ENCODE measurements around the gene HPCAL4.

Gene HPCAL4

DNA sequence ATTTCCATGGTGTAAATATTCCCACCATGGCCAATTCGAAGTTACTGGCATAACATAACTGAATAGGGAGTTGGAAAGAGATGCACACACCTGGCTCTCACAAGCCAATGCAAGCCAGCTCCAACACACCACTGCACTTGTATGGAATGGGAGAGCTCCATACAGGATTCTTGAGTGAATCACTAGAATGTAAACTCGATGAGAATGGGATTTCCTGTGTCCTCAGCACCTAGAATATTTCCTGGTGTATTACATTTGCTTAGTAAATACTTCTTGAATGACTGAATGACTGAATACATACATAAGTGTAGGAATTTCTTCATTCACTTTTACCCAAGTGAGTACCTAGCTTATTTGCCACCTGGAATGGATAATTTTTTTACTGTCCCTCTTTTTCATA lies 31.3 kb upstream of the HPCAL4 start:
- no peak overlapping the region for H3K4me2 ChIP-seq (ENCODE audit: low read length)
- peaks cover 71% of the 10 kb centered on the region for H3K27me3 ChIP-seq (ENCODE audit: control insufficient read depth, insufficient read depth, low read length)
- H3K9ac ChIP-seq (ENCODE audit: low read depth, low read length) = no peak overlapping the region
- no peaks in the 10 kb centered on the region for H3K4me1 ChIP-seq (ENCODE audit: control insufficient read depth, insufficient read depth, low read length)
- H3K36me3 ChIP-seq (ENCODE audit: insufficient read depth, low read length) = no peaks in the 10 kb centered on the region
- no peaks in the 10 kb centered on the region for H3K9me3 ChIP-seq (replicated peaks; ENCODE audit: low read length)
- H3K4me3 ChIP-seq (ENCODE audit: low read length) = no peak overlapping the region

DNA sequence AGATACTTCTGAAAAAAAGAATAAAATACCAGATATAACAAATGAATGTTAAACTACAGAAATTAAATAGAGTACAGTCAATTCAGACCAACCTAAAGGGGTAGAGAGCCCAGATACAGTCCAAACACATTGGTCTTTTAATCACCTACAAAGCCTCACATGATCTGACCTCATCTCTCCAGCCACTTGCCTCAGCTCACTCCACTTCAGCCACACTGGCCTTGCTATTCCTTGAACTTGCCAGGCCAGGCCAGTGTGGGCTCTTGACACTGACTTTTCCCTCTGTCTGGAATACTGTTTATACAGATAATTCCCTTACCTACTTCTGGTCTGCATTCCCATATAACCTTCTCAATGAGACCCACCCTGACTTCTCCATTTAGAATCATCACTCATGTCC lies 30.4 kb upstream of the HPCAL4 start:
- Histone ChIP-seq H3K4me3 (ENCODE audit: low read length) (no peak overlapping the region), H3K9me3 (replicated peaks; ENCODE audit: low read length) (no peaks in the 10 kb centered on the region), H3K36me3 (ENCODE audit: insufficient read depth, low read length) (no peaks in the 10 kb centered on the region), H3K9ac (ENCODE audit: low read depth, low read length) (no peak overlapping the region), H3K27me3 (ENCODE audit: control insufficient read depth, insufficient read depth, low read length) (peaks cover 71% of the 10 kb centered on the region), H3K4me2 (ENCODE audit: low read length) (no peak overlapping the region), H3K4me1 (ENCODE audit: control insufficient read depth, insufficient read depth, low read length) (no peaks in the 10 kb centered on the region)

DNA sequence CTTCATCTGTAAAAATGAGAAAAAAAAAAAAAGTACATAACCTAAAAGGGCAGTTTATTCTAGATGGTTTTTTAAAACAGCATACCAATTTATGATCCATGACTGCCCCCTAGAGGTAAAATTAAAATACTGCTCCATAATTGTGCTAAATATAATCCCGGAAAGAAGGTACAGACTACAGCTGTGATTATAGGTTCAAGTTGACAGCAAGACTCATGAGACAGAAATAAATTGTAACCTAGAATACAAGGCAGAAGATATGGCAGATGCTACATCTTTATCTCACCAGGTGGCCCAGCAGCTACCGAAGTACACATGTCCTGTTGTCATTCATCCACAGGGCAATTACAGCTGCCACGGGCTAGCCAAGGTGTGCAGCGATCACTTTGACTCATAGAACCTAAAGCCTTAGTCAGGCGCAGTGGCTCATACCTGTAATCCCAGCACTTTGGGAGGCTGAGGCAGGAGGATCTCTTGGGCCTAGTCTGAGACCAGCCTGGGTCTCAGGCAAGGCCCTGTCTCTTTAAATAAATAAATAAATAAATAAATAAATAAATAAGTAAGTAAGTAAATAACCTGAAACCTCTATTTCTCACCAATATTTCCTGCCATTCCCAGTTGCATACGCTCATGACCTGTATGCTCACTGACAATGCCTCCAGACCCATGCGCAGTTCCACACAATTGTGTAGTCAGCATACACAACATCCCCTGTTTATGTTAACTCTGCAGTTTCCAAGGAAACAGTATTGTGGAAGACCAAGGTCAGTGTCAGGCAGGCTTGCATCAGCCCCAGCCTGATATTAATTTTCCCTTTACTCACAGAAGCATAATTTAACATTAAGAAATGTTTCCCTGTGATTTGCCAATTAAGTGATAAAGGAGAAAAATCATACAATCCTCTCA lies 29.1 kb upstream of the HPCAL4 start:
- H3K4me1 ChIP-seq (ENCODE audit: control insufficient read depth, insufficient read depth, low read length) = no peaks in the 10 kb centered on the region
- no peak overlapping the region for H3K4me2 ChIP-seq (ENCODE audit: low read length)
- H3K4me3 ChIP-seq (ENCODE audit: low read length) = no peak overlapping the region
- H3K9ac ChIP-seq (ENCODE audit: low read depth, low read length) = no peak overlapping the region
- H3K36me3 ChIP-seq (ENCODE audit: insufficient read depth, low read length) = no peaks in the 10 kb centered on the region
- peaks cover 69% of the 10 kb centered on the region for H3K27me3 ChIP-seq (ENCODE audit: control insufficient read depth, insufficient read depth, low read length)
- H3K9me3 ChIP-seq (replicated peaks; ENCODE audit: low read length) = no peaks in the 10 kb centered on the region

- Histone ChIP-seq H3K9me3 (replicated peaks; ENCODE audit: low read length) (no peaks in the 10 kb centered on the region), H3K9ac (ENCODE audit: low read depth, low read length) (no peak overlapping the region), H3K36me3 (ENCODE audit: insufficient read depth, low read length) (no peaks in the 10 kb centered on the region), H3K4me3 (ENCODE audit: low read length) (no peak overlapping the region), H3K27me3 (ENCODE audit: control insufficient read depth, insufficient read depth, low read length) (peaks cover 68% of the 10 kb centered on the region), H3K4me2 (ENCODE audit: low read length) (no peak overlapping the region), H3K4me1 (ENCODE audit: control insufficient read depth, insufficient read depth, low read length) (no peaks in the 10 kb centered on the region)
These were observed 26.6 kb upstream of the HPCAL4 start for GRCh38 chr1:39717809-39718208.

- Histone ChIP-seq H3K4me3 (ENCODE audit: low read length) (no peak overlapping the region), H3K36me3 (ENCODE audit: insufficient read depth, low read length) (no peaks in the 10 kb centered on the region), H3K4me1 (ENCODE audit: control insufficient read depth, insufficient read depth, low read length) (no peaks in the 10 kb centered on the region), H3K27me3 (ENCODE audit: control insufficient read depth, insufficient read depth, low read length) (peaks cover 78% of the 10 kb centered on the region), H3K9me3 (replicated peaks; ENCODE audit: low read length) (no peaks in the 10 kb centered on the region), H3K9ac (ENCODE audit: low read depth, low read length) (no peak overlapping the region), H3K4me2 (ENCODE audit: low read length) (no peak overlapping the region)
These were observed 22.3 kb upstream of the HPCAL4 start for GRCh38 chr1:39713557-39713956.

GRCh38 chr1:39711966-39712340 lies 20.7 kb upstream of the HPCAL4 start:
- Histone ChIP-seq H3K4me2 (ENCODE audit: low read length) (no peak overlapping the region), H3K9ac (ENCODE audit: low read depth, low read length) (no peak overlapping the region), H3K27me3 (ENCODE audit: control insufficient read depth, insufficient read depth, low read length) (peaks cover 70% of the 10 kb centered on the region), H3K9me3 (replicated peaks; ENCODE audit: low read length) (no peaks in the 10 kb centered on the region), H3K36me3 (ENCODE audit: insufficient read depth, low read length) (no peaks in the 10 kb centered on the region), H3K4me1 (ENCODE audit: control insufficient read depth, insufficient read depth, low read length) (no peaks in the 10 kb centered on the region), H3K4me3 (ENCODE audit: low read length) (no peak overlapping the region)

GRCh38 chr1:39711104-39711965 lies 20.1 kb upstream of the HPCAL4 start:
- Histone ChIP-seq H3K9me3 (replicated peaks; ENCODE audit: low read length) (no peaks in the 10 kb centered on the region), H3K4me1 (ENCODE audit: control insufficient read depth, insufficient read depth, low read length) (no peaks in the 10 kb centered on the region), H3K27me3 (ENCODE audit: control insufficient read depth, insufficient read depth, low read length) (peaks cover 66% of the 10 kb centered on the region)

DNA sequence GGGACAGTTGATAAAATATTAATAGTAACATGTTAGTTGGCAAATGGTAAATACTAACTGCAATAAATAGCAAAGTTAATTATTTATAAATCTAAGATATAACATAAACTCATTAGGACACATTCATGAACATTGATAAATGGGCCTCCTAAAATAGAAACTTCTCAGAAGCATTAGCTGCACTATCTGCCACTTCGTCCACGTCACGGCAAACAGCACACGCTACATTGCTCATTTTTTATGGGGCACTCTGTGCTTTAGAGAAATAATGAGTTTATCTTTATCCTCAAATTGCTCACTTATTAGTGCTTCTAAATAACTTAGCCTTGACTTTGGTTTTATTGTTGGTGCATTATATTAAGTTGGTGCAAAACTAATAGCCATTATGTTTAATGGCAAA lies 16.3 kb upstream of the HPCAL4 start:
- H3K4me2 ChIP-seq (ENCODE audit: low read length) = no peak overlapping the region
- H3K27me3 ChIP-seq (ENCODE audit: control insufficient read depth, insufficient read depth, low read length) = peaks cover 46% of the 10 kb centered on the region
- H3K9me3 ChIP-seq (replicated peaks; ENCODE audit: low read length) = no peaks in the 10 kb centered on the region
- H3K4me1 ChIP-seq (ENCODE audit: control insufficient read depth, insufficient read depth, low read length) = no peaks in the 10 kb centered on the region
- no peaks in the 10 kb centered on the region for H3K36me3 ChIP-seq (ENCODE audit: insufficient read depth, low read length)
- H3K9ac ChIP-seq (ENCODE audit: low read depth, low read length) = no peak overlapping the region
- H3K4me3 ChIP-seq (ENCODE audit: low read length) = no peak overlapping the region

More at GRCh38 chr1:39711104-39711965, 20.1 kb upstream of the HPCAL4 start:
- no peak overlapping the region for H3K4me2 ChIP-seq (ENCODE audit: low read length)
- H3K4me3 ChIP-seq (ENCODE audit: low read length) = no peak overlapping the region
- H3K9ac ChIP-seq (ENCODE audit: low read depth, low read length) = no peak overlapping the region
- no peaks in the 10 kb centered on the region for H3K36me3 ChIP-seq (ENCODE audit: insufficient read depth, low read length)

DNA sequence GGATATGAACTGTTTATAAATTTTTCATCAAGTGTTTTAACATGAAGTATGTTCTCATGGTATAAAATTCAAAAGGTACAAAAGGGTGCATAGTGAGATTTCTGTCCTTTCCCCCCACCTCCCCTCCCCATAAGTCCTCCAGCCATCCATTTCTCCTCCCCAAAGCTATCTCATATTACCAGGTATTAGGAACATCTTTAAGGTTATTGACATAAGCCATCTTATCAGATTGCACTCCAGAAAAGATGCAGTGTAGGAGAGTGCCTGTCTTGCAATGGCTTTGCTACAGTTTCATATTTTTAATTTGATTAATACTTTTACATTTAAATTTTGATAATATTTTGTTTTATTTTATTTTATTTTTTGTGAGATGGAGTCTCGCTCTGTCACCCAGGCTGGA lies 13.5 kb upstream of the HPCAL4 start:
- no peaks in the 10 kb centered on the region for H3K4me1 ChIP-seq (ENCODE audit: control insufficient read depth, insufficient read depth, low read length)

GRCh38 chr1:39701049-39701439 lies 9.8 kb upstream of the HPCAL4 start:
- Histone ChIP-seq H3K27me3 (ENCODE audit: control insufficient read depth, insufficient read depth, low read length) (peaks cover 47% of the 10 kb centered on the region), H3K9ac (ENCODE audit: low read depth, low read length) (no peak overlapping the region), H3K4me1 (ENCODE audit: control insufficient read depth, insufficient read depth, low read length) (no peaks in the 10 kb centered on the region), H3K4me3 (ENCODE audit: low read length) (no peak overlapping the region), H3K36me3 (ENCODE audit: insufficient read depth, low read length) (no peaks in the 10 kb centered on the region), H3K9me3 (replicated peaks; ENCODE audit: low read length) (no peaks in the 10 kb centered on the region), H3K4me2 (ENCODE audit: low read length) (no peak overlapping the region)

More for the DNA sequence above, 13.5 kb upstream of the HPCAL4 start:
- Histone ChIP-seq H3K36me3 (ENCODE audit: insufficient read depth, low read length) (no peaks in the 10 kb centered on the region), H3K4me2 (ENCODE audit: low read length) (no peak overlapping the region), H3K9me3 (replicated peaks; ENCODE audit: low read length) (no peaks in the 10 kb centered on the region), H3K27me3 (ENCODE audit: control insufficient read depth, insufficient read depth, low read length) (peaks cover 36% of the 10 kb centered on the region), H3K4me3 (ENCODE audit: low read length) (no peak overlapping the region), H3K9ac (ENCODE audit: low read depth, low read length) (no peak overlapping the region)

DNA sequence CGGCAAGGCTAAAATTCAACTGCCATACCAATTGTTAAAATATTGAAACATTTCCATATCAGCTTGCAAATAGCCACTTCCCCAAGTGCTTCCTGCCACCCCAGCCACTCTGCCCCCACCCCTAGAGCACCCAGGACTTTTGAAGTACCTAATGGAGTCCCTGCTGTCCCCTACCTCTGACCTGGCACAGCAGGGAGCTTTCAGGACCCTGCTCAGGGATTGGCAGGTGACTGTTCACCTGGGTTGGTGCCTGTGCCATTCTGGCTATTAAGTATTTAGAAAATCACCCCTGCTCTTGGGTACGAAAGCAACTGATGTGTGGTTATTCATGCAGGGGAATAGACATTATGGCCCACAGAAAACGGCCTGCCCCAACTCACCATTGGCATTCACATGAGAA lies 9.1 kb upstream of the HPCAL4 start:
- Histone ChIP-seq H3K4me1 (ENCODE audit: control insufficient read depth, insufficient read depth, low read length) (no peaks in the 10 kb centered on the region), H3K9me3 (replicated peaks; ENCODE audit: low read length) (no peaks in the 10 kb centered on the region), H3K4me2 (ENCODE audit: low read length) (no peak overlapping the region), H3K4me3 (ENCODE audit: low read length) (no peak overlapping the region), H3K27me3 (ENCODE audit: control insufficient read depth, insufficient read depth, low read length) (peaks cover 44% of the 10 kb centered on the region), H3K36me3 (ENCODE audit: insufficient read depth, low read length) (no peaks in the 10 kb centered on the region), H3K9ac (ENCODE audit: low read depth, low read length) (no peak overlapping the region)
